SK-N-SH (cell line): ENCODE data around the gene HEMK1.

ENCODE experiments used
- CHD2 ChIP-seq: fragments of 150-350 bp; IDR thresholded peaks from 2 replicates; pipeline ENCODE4 v1.6.1; 2018; ENCODE audit warnings: low read length; ENCODE audit not compliant: partially characterized antibody
- EZH2phosphoT487 ChIP-seq: fragments of 200-600 bp; sonication (generic); IDR thresholded peaks from 2 replicates; pipeline ENCODE4 v1.6.1; 2017; ENCODE audit warnings: low read depth, mixed run types, mild to moderate bottlenecking, antibody characterized with exemption, moderate library complexity, borderline replicate concordance
- FOXM1 ChIP-seq: IDR thresholded peaks from 2 replicates; pipeline ENCODE4 v1.4.0; 2012; ENCODE audit warnings: low read depth, mild to moderate bottlenecking
- GABPA ChIP-seq: IDR thresholded peaks from 2 replicates; pipeline ENCODE4 v1.4.0; 2012; ENCODE audit warnings: low read depth, mild to moderate bottlenecking
- JUND ChIP-seq: IDR thresholded peaks from 2 replicates; pipeline ENCODE4 v1.4.0; 2012
- POLR2AphosphoS5 ChIP-seq: IDR thresholded peaks from 2 replicates; pipeline ENCODE4 v1.6.1; 2012; ENCODE audit warnings: low read depth, low read length
- RFX5 ChIP-seq: IDR thresholded peaks from 2 replicates; pipeline ENCODE4 v1.6.1; 2012; ENCODE audit warnings: mild to moderate bottlenecking, improper control_type of control experiment, low read length
- TF ChIP-seq, protein P1 (sequence below): IDR thresholded peaks from 2 replicates; pipeline ENCODE4 v1.4.0; 2012; ENCODE audit warnings: low read depth, borderline replicate concordance
- TF ChIP-seq, protein P2 (sequence below): fragments of 200-600 bp; sonication (generic); IDR thresholded peaks from 2 replicates; pipeline ENCODE4 v1.6.1; 2017; ENCODE audit warnings: antibody characterized with exemption, mild to moderate bottlenecking, moderate library complexity
- TF ChIP-seq, protein P3 (sequence below): IDR thresholded peaks from 2 replicates; pipeline ENCODE4 v1.6.1; 2012; ENCODE audit warnings: mild to moderate bottlenecking, low read depth, low read length, moderate library complexity
- TF ChIP-seq, protein P4 (sequence below): fragments of 150-350 bp; IDR thresholded peaks from 2 replicates; pipeline ENCODE4 v1.6.1; 2017; ENCODE audit warnings: antibody characterized with exemption, low read length, low read depth, borderline replicate concordance

DNA sequence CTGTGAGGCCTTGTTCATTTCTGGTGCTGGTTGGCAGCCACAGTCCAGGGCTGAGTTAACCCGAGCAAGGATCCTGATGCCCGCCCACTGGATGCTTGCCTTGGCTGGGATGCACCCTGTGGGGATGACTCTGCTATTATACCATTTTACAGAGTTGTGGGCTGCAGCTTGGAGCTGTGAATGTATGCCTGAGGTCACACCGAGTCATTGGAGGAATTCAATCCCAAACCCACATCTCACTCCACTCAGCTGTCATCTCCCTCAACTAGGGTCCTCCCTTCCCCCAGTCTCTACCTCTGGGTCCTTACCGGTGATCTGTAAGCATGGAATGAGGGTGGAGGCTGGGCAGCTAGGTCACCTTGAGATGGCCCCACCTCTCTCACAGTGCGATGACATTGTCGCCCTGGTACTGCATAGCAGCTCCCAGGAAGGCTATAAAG, 69.8 kb downstream of the HEMK1 start:
- TF ChIP-seq, protein P1, sequence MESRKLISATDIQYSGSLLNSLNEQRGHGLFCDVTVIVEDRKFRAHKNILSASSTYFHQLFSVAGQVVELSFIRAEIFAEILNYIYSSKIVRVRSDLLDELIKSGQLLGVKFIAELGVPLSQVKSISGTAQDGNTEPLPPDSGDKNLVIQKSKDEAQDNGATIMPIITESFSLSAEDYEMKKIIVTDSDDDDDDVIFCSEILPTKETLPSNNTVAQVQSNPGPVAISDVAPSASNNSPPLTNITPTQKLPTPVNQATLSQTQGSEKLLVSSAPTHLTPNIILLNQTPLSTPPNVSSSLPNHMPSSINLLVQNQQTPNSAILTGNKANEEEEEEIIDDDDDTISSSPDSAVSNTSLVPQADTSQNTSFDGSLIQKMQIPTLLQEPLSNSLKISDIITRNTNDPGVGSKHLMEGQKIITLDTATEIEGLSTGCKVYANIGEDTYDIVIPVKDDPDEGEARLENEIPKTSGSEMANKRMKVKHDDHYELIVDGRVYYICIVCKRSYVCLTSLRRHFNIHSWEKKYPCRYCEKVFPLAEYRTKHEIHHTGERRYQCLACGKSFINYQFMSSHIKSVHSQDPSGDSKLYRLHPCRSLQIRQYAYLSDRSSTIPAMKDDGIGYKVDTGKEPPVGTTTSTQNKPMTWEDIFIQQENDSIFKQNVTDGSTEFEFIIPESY: no peak
- TF ChIP-seq, protein P2, sequence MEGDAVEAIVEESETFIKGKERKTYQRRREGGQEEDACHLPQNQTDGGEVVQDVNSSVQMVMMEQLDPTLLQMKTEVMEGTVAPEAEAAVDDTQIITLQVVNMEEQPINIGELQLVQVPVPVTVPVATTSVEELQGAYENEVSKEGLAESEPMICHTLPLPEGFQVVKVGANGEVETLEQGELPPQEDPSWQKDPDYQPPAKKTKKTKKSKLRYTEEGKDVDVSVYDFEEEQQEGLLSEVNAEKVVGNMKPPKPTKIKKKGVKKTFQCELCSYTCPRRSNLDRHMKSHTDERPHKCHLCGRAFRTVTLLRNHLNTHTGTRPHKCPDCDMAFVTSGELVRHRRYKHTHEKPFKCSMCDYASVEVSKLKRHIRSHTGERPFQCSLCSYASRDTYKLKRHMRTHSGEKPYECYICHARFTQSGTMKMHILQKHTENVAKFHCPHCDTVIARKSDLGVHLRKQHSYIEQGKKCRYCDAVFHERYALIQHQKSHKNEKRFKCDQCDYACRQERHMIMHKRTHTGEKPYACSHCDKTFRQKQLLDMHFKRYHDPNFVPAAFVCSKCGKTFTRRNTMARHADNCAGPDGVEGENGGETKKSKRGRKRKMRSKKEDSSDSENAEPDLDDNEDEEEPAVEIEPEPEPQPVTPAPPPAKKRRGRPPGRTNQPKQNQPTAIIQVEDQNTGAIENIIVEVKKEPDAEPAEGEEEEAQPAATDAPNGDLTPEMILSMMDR: no peak
- TF ChIP-seq, protein P3, sequence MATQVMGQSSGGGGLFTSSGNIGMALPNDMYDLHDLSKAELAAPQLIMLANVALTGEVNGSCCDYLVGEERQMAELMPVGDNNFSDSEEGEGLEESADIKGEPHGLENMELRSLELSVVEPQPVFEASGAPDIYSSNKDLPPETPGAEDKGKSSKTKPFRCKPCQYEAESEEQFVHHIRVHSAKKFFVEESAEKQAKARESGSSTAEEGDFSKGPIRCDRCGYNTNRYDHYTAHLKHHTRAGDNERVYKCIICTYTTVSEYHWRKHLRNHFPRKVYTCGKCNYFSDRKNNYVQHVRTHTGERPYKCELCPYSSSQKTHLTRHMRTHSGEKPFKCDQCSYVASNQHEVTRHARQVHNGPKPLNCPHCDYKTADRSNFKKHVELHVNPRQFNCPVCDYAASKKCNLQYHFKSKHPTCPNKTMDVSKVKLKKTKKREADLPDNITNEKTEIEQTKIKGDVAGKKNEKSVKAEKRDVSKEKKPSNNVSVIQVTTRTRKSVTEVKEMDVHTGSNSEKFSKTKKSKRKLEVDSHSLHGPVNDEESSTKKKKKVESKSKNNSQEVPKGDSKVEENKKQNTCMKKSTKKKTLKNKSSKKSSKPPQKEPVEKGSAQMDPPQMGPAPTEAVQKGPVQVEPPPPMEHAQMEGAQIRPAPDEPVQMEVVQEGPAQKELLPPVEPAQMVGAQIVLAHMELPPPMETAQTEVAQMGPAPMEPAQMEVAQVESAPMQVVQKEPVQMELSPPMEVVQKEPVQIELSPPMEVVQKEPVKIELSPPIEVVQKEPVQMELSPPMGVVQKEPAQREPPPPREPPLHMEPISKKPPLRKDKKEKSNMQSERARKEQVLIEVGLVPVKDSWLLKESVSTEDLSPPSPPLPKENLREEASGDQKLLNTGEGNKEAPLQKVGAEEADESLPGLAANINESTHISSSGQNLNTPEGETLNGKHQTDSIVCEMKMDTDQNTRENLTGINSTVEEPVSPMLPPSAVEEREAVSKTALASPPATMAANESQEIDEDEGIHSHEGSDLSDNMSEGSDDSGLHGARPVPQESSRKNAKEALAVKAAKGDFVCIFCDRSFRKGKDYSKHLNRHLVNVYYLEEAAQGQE: no peak
- no peak for TF ChIP-seq JUND
- TF ChIP-seq FOXM1: no peak
- TF ChIP-seq EZH2phosphoT487: no peak
- TF ChIP-seq GABPA: no peak
- TF ChIP-seq, protein P4, sequence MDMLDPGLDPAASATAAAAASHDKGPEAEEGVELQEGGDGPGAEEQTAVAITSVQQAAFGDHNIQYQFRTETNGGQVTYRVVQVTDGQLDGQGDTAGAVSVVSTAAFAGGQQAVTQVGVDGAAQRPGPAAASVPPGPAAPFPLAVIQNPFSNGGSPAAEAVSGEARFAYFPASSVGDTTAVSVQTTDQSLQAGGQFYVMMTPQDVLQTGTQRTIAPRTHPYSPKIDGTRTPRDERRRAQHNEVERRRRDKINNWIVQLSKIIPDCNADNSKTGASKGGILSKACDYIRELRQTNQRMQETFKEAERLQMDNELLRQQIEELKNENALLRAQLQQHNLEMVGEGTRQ: no peak
- no peak for TF ChIP-seq CHD2
- TF ChIP-seq RFX5: no peak
- no peak for TF ChIP-seq POLR2AphosphoS5
